Peyer's patch (tissue), 4 donors: Measurements from ENCODE around the gene SMYD1.

Source experiments
- POLR2A ChIP-seq, 2 donors: fragments of 450-650 bp; IDR thresholded peaks; one replicate each; pipeline ENCODE4 v1.5.1; 2017; ENCODE audit warnings: antibody characterized with exemption in 2 of 2, mild to moderate bottlenecking in 2 of 2, moderate library complexity in 2 of 2
- TF ChIP-seq, protein P1 (sequence below), 6 experiments: fragments of 450-650 bp in 4 of 6; fragments of 200-600 bp in 2 of 6; sonication (generic) in 1 of 6; IDR thresholded peaks; one replicate each; pipeline ENCODE4 v1.5.1; 2017 to 2019; ENCODE audit warnings: antibody characterized with exemption in 6 of 6, mild to moderate bottlenecking in 3 of 6, moderate library complexity in 1 of 6

DNA sequence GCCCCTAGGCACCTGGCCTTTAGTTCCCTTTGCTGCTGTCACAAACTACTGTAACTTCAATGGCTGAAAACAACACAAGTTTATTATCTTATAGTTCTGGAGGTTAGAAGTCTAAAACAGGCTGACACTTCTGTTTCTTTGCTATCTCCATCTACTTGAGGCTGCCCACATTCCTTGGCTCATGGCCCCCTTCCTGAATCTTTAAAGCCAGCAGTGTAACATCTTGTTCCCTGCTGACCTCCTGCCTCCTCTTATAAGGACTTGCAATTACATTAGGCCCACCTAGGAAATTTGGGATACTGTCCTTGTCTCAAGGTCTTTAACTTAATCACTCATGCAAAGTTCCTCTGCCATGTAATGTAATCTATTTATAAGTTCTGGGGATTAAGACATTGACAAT is 6.5 kb downstream of the SMYD1 start:
- TF ChIP-seq, protein P1, sequence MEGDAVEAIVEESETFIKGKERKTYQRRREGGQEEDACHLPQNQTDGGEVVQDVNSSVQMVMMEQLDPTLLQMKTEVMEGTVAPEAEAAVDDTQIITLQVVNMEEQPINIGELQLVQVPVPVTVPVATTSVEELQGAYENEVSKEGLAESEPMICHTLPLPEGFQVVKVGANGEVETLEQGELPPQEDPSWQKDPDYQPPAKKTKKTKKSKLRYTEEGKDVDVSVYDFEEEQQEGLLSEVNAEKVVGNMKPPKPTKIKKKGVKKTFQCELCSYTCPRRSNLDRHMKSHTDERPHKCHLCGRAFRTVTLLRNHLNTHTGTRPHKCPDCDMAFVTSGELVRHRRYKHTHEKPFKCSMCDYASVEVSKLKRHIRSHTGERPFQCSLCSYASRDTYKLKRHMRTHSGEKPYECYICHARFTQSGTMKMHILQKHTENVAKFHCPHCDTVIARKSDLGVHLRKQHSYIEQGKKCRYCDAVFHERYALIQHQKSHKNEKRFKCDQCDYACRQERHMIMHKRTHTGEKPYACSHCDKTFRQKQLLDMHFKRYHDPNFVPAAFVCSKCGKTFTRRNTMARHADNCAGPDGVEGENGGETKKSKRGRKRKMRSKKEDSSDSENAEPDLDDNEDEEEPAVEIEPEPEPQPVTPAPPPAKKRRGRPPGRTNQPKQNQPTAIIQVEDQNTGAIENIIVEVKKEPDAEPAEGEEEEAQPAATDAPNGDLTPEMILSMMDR (IDR thresholded peaks at IDR 0.05), result no peak
- no peak for TF ChIP-seq POLR2A (IDR thresholded peaks at IDR 0.05)
